GM18907 (cell line): ENCODE data around the gene COL18A1.
"Not testable (repeated sequence)": the region's sequence is repeated elsewhere in the genome, so short reads cannot be mapped to it uniquely, and the experiment has no call there.

Experiments used
- ATAC-seq: cut with Tn5 transposase; IDR thresholded peaks from one replicate; pipeline ENCODE4 v1.9.1; 2021; ENCODE audit warnings: mild to moderate bottlenecking, moderate library complexity; ENCODE audit not compliant: unreplicated experiment

Gene COL18A1

GRCh38 chr21:45423968-45424853, 19.2 kb downstream of the COL18A1 start:
- ATAC-seq, result no peak

- no peak for ATAC-seq
Measured at GRCh38 chr21:45424854-45425795, 20.2 kb downstream of the COL18A1 start.

- no peak for ATAC-seq
Measured at GRCh38 chr21:45427331-45428271, 22.6 kb downstream of the COL18A1 start.

- no peak for ATAC-seq
Measured at GRCh38 chr21:45428534-45428933, 23.6 kb downstream of the COL18A1 start.

GRCh38 chr21:45429221-45430175, 24.5 kb downstream of the COL18A1 start:
- no peak for ATAC-seq

GRCh38 chr21:45430521-45431501, 25.8 kb downstream of the COL18A1 start:
- ATAC-seq, result no peak

GRCh38 chr21:45431781-45432572, 27.0 kb downstream of the COL18A1 start:
- ATAC-seq, result no peak

GRCh38 chr21:45432575-45433255, 27.8 kb downstream of the COL18A1 start:
- no peak for ATAC-seq

GRCh38 chr21:45433301-45433700, 28.3 kb downstream of the COL18A1 start:
- ATAC-seq, result no peak

GRCh38 chr21:45433911-45434644, 29.1 kb downstream of the COL18A1 start:
- no peak for ATAC-seq

- no peak for ATAC-seq
Measured at GRCh38 chr21:45434645-45435217, 29.8 kb downstream of the COL18A1 start.

GRCh38 chr21:45435405-45435981, 30.5 kb downstream of the COL18A1 start:
- no peak for ATAC-seq

- no peak for ATAC-seq
Measured at GRCh38 chr21:45436351-45437065, 31.5 kb downstream of the COL18A1 start.

GRCh38 chr21:45437844-45438243, 32.9 kb downstream of the COL18A1 start:
- not testable (repeated sequence) for ATAC-seq
